Sigmoid colon (tissue), 7 donors: ENCODE measurements around the gene NLRP1. TPM values are rescaled to one million over a fixed set of nuclear protein-coding genes. Genes with fewer than 3 reads are reported as not detected.

ENCODE experiments used
- DNase-seq: peaks from one replicate; pipeline ENCODE4 v3.0.0-alpha.2; 2019
- H3K27ac ChIP-seq, 4 donors: fragments of 200-600 bp; sonication (generic); one replicate each; pipeline ENCODE4 v1.5.1; 2016 to 2019; ENCODE audit warnings: mild to moderate bottlenecking in 1 of 4
- H3K27me3 ChIP-seq, 3 donors: fragments of 200-600 bp; sonication (generic); one replicate each; pipeline ENCODE4 v1.5.1; 2019; ENCODE audit warnings: mild to moderate bottlenecking in 1 of 3
- H3K36me3 ChIP-seq, 4 donors: fragments of 200-600 bp; sonication (generic); one replicate each; pipeline ENCODE4 v1.5.1; 2016 to 2019
- H3K4me1 ChIP-seq, 4 donors: fragments of 200-600 bp; sonication (generic); one replicate each; pipeline ENCODE4 v1.5.1; 2017 to 2019
- H3K4me3 ChIP-seq, 4 donors: fragments of 200-600 bp; sonication (generic); one replicate each; pipeline ENCODE4 v1.5.1; 2017 to 2019; ENCODE audit warnings: mild to moderate bottlenecking in 2 of 4, moderate library complexity in 1 of 4
- H3K9me3 ChIP-seq, 4 donors: fragments of 200-600 bp in 3 of 4; sonication (generic) in 3 of 4; one replicate each; pipeline versions ENCODE4 v1.5.1 to v1.6.1; 2013 to 2019
- CTCF ChIP-seq, 4 experiments: fragments of 450-650 bp in 3 of 4; fragments of 200-600 bp in 1 of 4; IDR thresholded peaks; one replicate each; pipeline ENCODE4 v1.5.1; 2016 to 2019; ENCODE audit warnings: antibody characterized with exemption in 4 of 4, mild to moderate bottlenecking in 3 of 4, moderate library complexity in 2 of 4
- EP300 ChIP-seq, 4 donors: sonication (generic); formaldehyde crosslinking; IDR thresholded peaks; one replicate each; pipeline ENCODE4 v1.6.1; 2017; ENCODE audit warnings: antibody characterized with exemption in 4 of 4
- POLR2A ChIP-seq, 2 donors: fragments of 450-650 bp; IDR thresholded peaks; one replicate each; pipeline ENCODE4 v1.6.1; 2016; ENCODE audit warnings: antibody characterized with exemption in 2 of 2, mild to moderate bottlenecking in 2 of 2, moderate library complexity in 2 of 2
- POLR2AphosphoS5 ChIP-seq, 4 donors: sonication (generic); formaldehyde crosslinking; IDR thresholded peaks; one replicate each; pipeline ENCODE4 v1.6.1; 2017; ENCODE audit warnings: antibody characterized with exemption in 4 of 4
- WGBS, 2 donors: extraction: QIAGEN DNeasy Blood & Tissue Kit; methylation state at CpG; one replicate each; pipeline ENCODE4 v1.1.7; 2013; 5-methylcytosine and 5-hydroxymethylcytosine counted together
- intact Hi-C: fragments of 100-400 bp; cut with DNase I; formaldehyde crosslinking; loops from one replicate; pipeline ENCODE4 v1.15.1; 2023
- polyA plus RNA-seq, 3 donors: library from polyadenylated mRNA; stranded (reverse); fragments of 200-250 nt; gene quantifications; one replicate each; pipeline ENCODE4 v1.2.3, GENCODE V29; 2013
- total RNA-seq, 4 donors: library from RNA; depleted of rRNA; stranded (reverse); fragments of >200 nt; gene quantifications; one replicate each; pipeline ENCODE4 v1.1.0, GENCODE V29; 2016
- donor health status: healthy with polysubstance abuse.
- donor health status: Bipolar disorder and iron deficiency.
- donor health status: healthy.

NLRP1 gene
- total and polyA plus RNA-seq, 7 donors, result 1.8 to 70.3 (median 25.0) TPM

GRCh38 chr17:5492970-5493369 lies 91.3 kb downstream of the NLRP1 start:
- H3K4me1 ChIP-seq, result peaks cover 0 to 10% (median 2%) of the 10 kb centered on the region in 4 donors
- DNase-seq, result no peak
- H3K27me3 ChIP-seq, result no peaks in the 10 kb centered on the region
- intact Hi-C loops, result no loop called here
- WGBS, 2 donors, result 93 to 98% methylated on average over 2 of the region's 2 CpGs
- TF ChIP-seq CTCF (IDR thresholded peaks at IDR 0.05) (no peak), POLR2A (IDR thresholded peaks at IDR 0.05) (no peak), EP300 (IDR thresholded peaks at IDR 0.05) (no peak)
- no peaks in the 10 kb centered on the region for H3K9me3 ChIP-seq
- peaks cover 0 to 18% (median 9%) of the 10 kb centered on the region in 4 donors for H3K36me3 ChIP-seq
- H3K4me3 ChIP-seq, result no peak overlapping the region
- no peak overlapping the region for H3K27ac ChIP-seq

GRCh38 chr17:5488752-5489151 lies 95.6 kb downstream of the NLRP1 start:
- 82 to 91% methylated on average over 8 of the region's 8 CpGs for WGBS, 2 donors
- Histone ChIP-seq H3K27me3 (no peaks in the 10 kb centered on the region), H3K36me3 (peaks cover 0 to 29% (median 15%) of the 10 kb centered on the region in 4 donors), H3K4me1 (peaks cover 0 to 33% (median 23%) of the 10 kb centered on the region in 4 donors), H3K9me3 (no peaks in the 10 kb centered on the region), H3K27ac (no peak overlapping the region), H3K4me3 (no peak overlapping the region)
- TF ChIP-seq POLR2AphosphoS5 (IDR thresholded peaks at IDR 0.05) (no peak), EP300 (IDR thresholded peaks at IDR 0.05) (no peak), CTCF (IDR thresholded peaks at IDR 0.05) (no peak), POLR2A (IDR thresholded peaks at IDR 0.05) (no peak)
- no peak for DNase-seq
- intact Hi-C loops, result loop anchor here (5.0 kb wide), 1 partner anchor 51 kb away; the partner anchor contains the start of gene C1QBP

- no peak for TF ChIP-seq CTCF (IDR thresholded peaks at IDR 0.05)
- peak; percentile 46 to 69 for TF ChIP-seq POLR2A (IDR thresholded peaks at IDR 0.05)
- peak; percentile 81 to 89 (median 84) for TF ChIP-seq POLR2AphosphoS5 (IDR thresholded peaks at IDR 0.05)
- peak in 2 of 4 donors; percentile 6 to 37 for TF ChIP-seq EP300 (IDR thresholded peaks at IDR 0.05)
- peak; percentile 100 for DNase-seq
- Histone ChIP-seq H3K4me3 (peak within 1 kb of the TSS; percentile 75 to 92 (median 84)), H3K36me3 (peaks cover 0 to 51% (median 21%) of the 10 kb centered on the region in 4 donors), H3K9me3 (no peaks in the 10 kb centered on the region), H3K27ac (peak within 1 kb of the TSS; percentile 90 to 99 (median 94)), H3K4me1 (peaks cover 0 to 33% (median 23%) of the 10 kb centered on the region in 4 donors), H3K27me3 (no peaks in the 10 kb centered on the region)
- intact Hi-C loops, result loop anchor here (5.0 kb wide), 1 partner anchor 49 kb away; the partner anchor contains the start of gene C1QBP
- 0% methylated on average over 77 of the region's 77 CpGs for WGBS, 2 donors
Measured at GRCh38 chr17:5486206-5487124, 97.8 kb downstream of the NLRP1 start, which contains the start of gene MIS12. MIS12 (plus strand) TSS chr17:5486566; CDS start chr17:5488863, 2,297 bp downstream.

- Histone ChIP-seq H3K4me3 (peak within 1 kb of the TSS; percentile 75 to 92 (median 84)), H3K4me1 (peaks cover 0 to 33% (median 23%) of the 10 kb centered on the region in 4 donors), H3K36me3 (peaks cover 0 to 60% (median 21%) of the 10 kb centered on the region in 4 donors), H3K27ac (peak within 1 kb of the TSS; percentile 90 to 99 (median 94)), H3K27me3 (no peaks in the 10 kb centered on the region), H3K9me3 (no peaks in the 10 kb centered on the region)
- no peak for TF ChIP-seq CTCF (IDR thresholded peaks at IDR 0.05)
- TF ChIP-seq EP300 (IDR thresholded peaks at IDR 0.05), result no peak
- TF ChIP-seq POLR2AphosphoS5 (IDR thresholded peaks at IDR 0.05), result peak in 2 of 4 donors; percentile 45 to 66
- TF ChIP-seq POLR2A (IDR thresholded peaks at IDR 0.05), result peak; percentile 33 to 34
- no peak for DNase-seq
- intact Hi-C loops, result loop anchor here (5.0 kb wide), 1 partner anchor 48 kb away; the partner anchor contains the start of gene C1QBP
- 6 to 7% methylated on average over 29 of the region's 29 CpGs for WGBS, 2 donors
Measured at GRCh38 chr17:5485270-5486205, 98.8 kb downstream of the NLRP1 start, which contains the start of gene DERL2. DERL2 (minus strand) TSS chr17:5486178; CDS start chr17:5486161, 17 bp downstream.
